Hematopoietic multipotent progenitor cell treated with erythropoietin and hydrocortisone succinate and interleukin-3 and kit ligand, for 17 days (in vitro differentiated cells): ENCODE results near the gene NCDN.

Experiments
- DNase-seq: peaks from one replicate; pipeline ENCODE4 v3.0.0-alpha.2; 2015; ENCODE audit warnings: low spot score

The NCDN gene

DNA sequence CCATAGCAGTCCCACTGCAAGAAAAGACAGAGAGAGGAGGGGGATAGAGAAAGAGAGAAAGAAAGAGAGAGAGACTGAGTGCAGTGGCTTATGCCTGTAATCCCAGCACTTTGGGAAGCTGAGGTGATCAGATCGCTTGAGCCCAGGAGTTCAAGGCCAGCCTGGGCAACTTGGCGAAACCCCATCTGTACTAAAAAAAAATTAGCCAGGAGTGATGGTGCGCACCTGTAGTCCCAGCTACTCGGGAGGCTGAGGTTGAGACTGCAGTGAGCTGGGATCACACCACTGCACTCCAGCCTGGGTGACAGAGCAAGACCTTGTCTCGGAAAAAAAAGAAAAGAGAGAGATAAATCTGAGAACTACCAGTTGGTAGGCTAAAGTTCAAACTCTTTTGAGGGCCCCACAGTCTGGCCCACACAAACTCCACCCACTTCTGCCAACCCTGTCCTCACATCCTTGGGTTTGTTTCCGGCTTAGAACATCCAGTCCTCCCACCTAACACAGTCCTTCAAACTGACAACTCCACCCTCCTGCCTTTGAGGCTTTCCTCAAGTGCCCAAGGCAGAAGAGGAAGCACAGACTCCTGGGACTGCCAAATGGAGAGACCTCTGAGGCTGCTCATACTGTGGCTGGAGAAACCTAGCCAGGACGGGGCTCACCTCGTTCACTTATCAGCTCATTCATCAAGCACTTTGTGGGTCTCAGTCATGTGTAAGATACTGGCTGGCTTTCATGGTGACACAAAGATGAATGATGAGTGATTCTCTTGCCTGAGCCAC is 35.6 kb downstream of the NCDN start:
- no peak for DNase-seq

DNA sequence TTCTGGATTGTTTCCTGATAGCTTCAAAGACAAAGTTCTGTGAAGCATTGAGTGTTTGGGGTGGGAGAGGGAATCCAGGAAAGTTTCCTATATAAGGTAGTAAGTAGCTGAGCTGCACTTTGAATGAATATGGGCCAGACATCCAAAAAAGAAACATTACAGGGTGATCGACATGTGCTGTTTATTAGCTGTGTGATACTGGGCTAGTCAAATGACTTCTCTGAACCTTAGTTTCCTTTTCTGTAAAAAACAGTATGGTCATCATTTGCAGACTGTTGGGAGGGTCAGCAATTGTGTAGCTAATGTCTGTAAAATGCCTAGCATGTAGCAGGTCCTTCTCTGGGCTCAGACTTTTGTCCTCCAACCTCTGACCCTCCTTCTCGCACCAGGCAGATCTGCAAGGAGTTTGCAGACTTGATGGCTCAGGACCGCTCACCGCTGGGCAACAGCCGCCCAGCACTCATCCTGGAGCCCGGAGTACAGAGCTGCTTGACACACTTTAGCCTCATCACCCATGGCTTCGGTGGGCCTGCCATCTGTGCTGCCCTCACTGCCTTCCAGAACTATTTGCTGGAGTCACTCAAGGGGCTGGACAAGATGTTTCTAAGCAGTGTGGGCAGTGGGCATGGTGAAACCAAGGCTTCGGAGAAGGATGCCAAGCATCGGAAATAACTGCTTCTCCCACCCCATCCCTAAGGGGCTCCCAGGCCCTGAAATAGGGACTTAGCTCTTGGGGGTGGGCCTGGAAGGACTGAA is 36.6 kb downstream of the NCDN start:
- no peak for DNase-seq

DNA sequence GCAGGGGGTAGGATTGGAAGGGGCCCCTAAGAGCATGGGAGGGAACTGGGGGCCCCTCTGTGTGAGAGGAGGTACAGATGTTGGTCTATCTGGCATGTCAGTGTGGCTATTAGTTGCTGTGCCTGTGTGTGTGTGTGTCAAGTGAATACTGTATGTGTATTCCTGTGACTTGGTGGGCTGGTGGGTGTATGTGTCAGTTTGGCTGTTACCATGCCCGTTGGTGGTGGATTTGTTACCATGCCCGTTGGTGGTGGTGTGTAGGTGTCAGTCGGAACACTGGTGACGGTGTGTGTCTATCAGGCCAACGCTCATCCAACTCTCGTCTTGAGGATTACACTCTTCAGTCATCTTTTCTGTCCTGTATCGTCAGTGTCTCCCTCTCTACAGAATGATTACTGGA is 38.1 kb downstream of the NCDN start:
- no peak for DNase-seq

DNA sequence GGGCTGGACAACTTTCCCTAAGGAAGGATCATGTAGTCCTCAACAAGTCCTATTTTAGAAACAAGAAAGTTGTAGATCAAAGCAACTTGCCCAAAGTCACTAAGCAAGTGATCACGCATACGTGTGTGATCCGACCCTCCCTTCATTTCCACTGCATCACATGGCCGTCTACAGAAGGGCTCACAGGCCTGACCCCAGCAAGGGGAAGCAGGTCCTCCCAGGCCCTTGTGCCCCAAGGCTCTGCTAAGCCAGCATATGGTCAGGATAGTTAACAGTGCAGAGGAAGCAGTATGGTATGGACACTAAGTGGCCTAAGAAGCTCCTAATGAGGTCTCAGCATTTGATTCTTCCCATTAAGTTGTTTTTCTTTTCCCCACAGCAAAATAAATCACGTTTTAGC is 40.3 kb downstream of the NCDN start:
- no peak for DNase-seq

DNA sequence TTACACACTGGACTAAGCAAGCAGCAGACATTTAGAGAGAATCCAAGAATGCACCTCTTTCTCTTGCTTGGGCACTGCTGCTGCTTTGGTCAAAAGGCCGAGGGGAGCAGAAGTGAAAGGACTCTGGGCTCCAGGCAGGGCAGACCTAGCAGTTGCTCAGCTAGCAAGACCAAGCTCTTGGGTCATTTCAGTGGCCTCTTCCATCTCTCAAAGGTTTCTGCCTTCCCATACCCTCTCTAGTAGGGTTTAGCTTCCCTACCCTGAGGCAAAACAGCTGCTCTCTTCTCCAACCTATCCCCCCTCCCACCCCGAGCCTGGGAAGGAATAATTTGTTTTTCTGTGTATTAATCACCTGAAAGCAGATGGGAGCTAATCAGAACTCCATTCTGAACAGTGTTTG is 41.3 kb downstream of the NCDN start:
- DNase-seq: no peak

DNA sequence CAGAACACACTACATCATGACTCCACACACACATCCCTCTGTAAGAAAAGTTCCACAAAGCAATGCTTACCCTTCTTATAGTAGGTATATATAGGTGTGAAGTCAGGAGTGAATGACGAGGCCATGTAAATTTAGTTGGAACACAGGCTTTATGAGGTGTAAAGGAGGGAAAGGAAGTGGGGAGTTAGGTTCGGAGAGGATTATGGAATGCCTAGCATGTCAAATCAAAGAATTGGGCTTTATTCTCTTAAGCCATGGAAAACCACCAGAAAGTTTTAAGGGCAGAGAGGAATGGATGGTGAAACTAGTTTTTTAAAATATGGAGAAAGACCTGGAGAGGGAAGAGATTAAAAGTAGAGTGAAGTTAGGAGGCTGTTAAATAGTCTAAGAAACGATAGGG is 41.8 kb downstream of the NCDN start:
- no peak for DNase-seq

DNA sequence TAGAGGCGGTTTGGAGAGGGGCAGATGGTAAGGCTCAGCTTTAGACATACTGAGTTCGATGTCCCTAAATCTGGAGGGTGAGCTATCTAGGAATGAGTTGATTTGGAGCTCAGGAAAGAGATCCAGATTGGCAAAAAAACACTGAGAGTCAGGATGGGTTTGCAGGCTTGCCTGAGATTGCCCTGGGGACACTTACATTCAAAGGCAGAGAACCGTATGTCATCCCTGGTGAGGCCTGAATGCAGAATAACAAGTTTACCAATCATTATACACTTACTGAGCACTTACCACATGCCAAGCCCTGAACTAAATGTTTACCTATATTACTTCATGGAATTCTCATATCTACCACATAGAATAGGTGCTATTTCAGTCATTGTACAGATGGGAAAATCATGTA is 43.0 kb downstream of the NCDN start:
- no peak for DNase-seq

DNA sequence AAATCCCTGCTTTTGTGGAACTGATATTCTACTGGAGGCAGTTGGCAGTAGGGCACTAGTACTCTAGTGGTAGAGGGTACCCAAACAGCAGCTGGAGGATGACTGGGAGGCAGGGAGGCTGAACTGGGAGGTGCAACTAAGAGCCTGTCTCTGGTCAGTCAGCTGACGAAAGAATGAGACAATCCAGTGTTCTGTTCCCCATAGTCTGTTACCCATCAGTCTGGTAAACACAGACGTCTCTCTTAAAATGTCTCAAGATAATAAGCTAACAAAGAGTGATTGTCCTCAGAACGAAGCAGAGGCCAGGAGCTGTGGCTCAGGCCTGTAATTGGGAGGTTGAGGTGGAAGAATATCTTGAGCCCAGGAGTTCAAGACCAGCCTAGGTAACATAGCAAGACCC is 45.9 kb downstream of the NCDN start:
- DNase-seq: no peak

DNA sequence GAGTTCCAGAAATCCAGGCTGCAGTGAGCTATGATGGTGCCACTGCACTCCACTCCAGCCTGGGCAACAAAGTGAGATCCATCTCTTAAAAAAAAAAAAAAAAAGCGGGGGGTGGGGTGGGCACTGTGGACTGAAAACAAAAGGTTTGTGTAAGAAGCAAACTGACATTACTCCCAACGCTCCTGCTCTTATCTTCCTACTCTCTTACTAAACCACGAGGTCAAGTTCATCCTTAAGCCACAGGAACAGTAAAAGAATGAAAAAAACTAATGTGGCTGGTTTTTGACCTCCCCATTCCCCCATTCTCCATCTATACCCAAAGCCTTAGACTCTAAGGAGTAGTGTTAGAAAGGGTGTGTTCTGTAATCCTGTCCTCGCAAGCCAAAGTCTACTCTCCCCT is 46.3 kb downstream of the NCDN start:
- DNase-seq: no peak

DNA sequence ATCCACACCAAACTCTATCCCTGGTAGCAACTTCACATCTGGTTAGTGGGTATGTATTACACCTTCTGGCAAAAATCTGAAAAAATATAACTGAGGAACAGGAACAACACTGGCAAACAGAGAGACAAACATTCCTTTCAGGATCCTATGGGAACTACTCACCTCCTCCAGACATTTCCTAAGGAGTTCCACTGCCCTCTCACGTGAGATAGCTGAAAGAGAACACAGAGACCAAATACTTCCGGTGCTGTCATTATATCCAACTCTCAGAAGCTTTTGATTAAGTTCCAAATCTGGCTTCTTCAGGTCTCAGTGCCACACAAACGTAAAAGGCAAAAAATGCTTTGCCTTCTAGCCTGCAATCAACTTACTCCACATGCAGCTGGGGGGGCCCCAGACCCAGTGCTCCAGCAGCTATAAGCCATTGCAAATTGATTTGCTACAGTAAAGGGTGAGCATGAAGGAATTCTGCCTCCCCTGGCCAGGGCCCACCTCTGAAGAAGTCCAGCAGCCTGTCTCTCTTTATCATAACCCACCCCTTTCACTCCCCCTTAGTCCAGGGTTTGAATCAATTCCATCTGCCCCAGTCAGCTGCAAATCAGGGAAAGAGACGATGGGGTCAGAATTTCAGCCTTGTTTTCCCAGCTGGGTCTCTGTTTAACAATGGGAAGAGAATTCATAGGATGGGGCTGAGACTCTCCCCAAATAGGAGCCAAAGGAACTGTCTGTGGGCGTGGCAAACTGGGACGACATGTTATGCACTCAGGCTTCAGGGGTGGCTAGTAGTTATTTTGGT is 47.7 kb downstream of the NCDN start:
- no peak for DNase-seq

DNA sequence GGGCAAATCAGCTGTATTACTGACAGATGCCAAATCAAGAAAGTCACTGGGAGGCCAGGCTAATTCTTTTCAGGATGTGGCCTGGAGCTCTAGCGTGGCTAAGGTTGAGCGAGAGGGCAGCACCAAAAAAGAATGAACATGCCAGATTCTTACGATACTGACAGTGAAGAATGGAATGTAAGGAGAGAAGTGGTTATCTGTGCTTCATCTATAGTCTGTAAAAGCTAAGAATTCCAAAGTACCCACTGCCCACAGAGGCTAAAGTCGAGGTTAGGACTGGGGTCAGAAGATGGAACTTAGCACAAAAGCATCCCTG is 48.2 kb downstream of the NCDN start:
- no peak for DNase-seq

DNA sequence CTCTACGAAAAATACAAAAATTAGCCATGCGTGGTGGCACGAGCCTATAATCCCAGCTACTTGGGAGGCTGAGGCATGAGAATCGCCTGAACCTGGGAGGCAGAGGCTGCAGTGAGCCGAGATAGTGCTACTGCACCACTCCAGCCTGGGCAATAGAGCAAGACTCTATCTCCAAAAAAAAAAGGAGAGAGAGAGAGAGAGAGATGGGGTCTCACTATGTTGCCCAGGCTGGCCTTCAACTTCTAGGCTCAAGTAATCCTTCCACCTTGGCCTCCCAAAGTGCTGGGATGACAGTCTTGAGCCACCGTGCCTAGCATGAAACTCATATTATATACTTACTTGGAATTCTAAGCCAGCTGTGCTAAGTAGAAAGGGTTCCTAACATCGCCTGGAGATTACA is 54.1 kb downstream of the NCDN start:
- no peak for DNase-seq

DNA sequence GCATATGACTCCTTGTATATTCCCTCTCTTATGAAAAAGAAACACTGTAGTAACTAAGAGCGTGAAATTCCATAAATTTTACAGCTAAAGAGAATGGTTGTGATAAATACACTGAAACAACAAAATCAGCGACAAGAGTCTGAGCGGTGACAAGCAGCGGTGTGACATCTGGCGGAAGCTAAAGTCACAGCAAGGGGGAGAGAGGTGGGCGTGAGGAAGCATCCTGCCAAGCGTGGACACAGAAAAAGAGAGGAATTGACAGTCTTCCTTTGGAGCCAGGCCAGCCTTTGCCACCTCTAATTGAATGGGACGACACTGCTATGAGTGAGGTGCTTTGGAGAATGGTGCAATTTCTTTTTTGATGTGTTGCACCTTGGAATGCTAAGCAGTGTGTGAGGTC is 57.8 kb downstream of the NCDN start:
- no peak for DNase-seq
